NT2/D1 (cell line): ENCODE measurements around the gene RHOA.

ENCODE experiments used
- SUZ12 ChIP-seq: IDR thresholded peaks from 2 replicates; pipeline ENCODE4 v1.6.1; 2011; ENCODE audit not compliant: insufficient read length, insufficient read depth; ENCODE audit errors: extremely low read depth
- YY1 ChIP-seq: IDR thresholded peaks from 2 replicates; pipeline ENCODE4 v1.6.1; 2011; ENCODE audit not compliant: insufficient read length, insufficient read depth

DNA sequence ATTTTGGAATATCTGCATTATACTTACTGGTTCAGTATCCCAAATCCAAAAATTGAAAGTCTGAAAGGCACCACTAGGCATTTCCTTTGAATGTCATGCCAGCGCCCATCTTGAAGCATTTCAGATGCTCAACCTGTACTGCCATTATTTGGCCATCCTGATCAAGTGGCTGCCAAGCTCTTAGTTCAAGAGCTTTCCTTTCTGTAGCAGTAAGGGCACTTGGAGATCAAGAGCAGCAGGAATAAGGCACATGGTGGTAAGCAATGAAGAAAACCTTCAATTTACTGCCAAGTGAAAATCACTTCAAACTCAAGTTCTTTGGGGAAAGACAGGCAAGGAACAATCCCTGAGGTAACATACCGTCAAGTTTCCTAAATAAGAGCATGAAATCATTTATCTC is 10.0 kb downstream of the RHOA start:
- TF ChIP-seq YY1 (no peak), SUZ12 (no peak)
